HL-60 (cell line): ENCODE data around the gene LRRC4C.

Source experiments
- CTCF ChIP-seq: IDR thresholded peaks from one replicate; pipeline ENCODE4 v1.5.1; 2011; ENCODE audit warnings: low read length, control low read depth, inconsistent platforms; ENCODE audit not compliant: insufficient read depth
- POLR2AphosphoS5 ChIP-seq: IDR thresholded peaks from 2 replicates; pipeline ENCODE4 v1.6.1; 2012; ENCODE audit warnings: low read depth

GRCh38 chr11:41379084-41379483 lies 80.4 kb downstream of the LRRC4C start:
- no peak for TF ChIP-seq CTCF
- TF ChIP-seq POLR2AphosphoS5: no peak
